C4-2B (cell line): ENCODE measurements around the gene HIP1.

Experiments
- ZFX ChIP-seq: fragments of 450-650 bp; IDR thresholded peaks from 2 replicates; pipeline ENCODE4 v1.6.1; 2017
- TF ChIP-seq, protein P1 (sequence below): fragments of 450-650 bp; conservative IDR thresholded peaks from 2 replicates; pipeline ENCODE4 v1.5.1; 2017; ENCODE audit warnings: mild to moderate bottlenecking

DNA sequence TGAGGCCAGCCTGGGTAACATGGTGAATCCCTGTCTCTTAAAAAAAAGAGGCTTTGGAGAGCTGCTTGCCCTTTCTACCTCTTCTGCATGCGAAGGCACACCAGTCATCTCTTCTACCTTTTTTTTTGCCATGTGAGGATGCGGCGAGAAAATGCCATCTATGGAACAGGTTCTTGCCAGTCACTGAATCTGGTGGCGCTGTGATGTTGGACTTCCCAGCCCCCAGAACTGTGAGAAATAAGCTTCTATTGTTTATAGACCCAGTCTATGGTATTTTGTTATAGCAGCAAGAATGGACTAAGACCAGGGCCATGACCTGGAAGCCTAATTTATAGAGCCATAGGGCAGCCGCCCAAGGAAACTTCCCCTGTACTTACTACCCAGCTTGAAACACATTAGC, 112.9 kb downstream of the HIP1 start:
- TF ChIP-seq, protein P1, sequence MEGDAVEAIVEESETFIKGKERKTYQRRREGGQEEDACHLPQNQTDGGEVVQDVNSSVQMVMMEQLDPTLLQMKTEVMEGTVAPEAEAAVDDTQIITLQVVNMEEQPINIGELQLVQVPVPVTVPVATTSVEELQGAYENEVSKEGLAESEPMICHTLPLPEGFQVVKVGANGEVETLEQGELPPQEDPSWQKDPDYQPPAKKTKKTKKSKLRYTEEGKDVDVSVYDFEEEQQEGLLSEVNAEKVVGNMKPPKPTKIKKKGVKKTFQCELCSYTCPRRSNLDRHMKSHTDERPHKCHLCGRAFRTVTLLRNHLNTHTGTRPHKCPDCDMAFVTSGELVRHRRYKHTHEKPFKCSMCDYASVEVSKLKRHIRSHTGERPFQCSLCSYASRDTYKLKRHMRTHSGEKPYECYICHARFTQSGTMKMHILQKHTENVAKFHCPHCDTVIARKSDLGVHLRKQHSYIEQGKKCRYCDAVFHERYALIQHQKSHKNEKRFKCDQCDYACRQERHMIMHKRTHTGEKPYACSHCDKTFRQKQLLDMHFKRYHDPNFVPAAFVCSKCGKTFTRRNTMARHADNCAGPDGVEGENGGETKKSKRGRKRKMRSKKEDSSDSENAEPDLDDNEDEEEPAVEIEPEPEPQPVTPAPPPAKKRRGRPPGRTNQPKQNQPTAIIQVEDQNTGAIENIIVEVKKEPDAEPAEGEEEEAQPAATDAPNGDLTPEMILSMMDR, result no peak
- no peak for TF ChIP-seq ZFX
